DMS53 (cell line): ENCODE measurements around the gene FREY1.
A peak's percentile ranks its signal among the peaks of the same experiment; 100 is the strongest.

Experiments used
- DNase-seq: peaks from one replicate; lab custom pipeline; 2025; lab: John Stamatoyannopoulos, UW

FREY1 gene

DNA sequence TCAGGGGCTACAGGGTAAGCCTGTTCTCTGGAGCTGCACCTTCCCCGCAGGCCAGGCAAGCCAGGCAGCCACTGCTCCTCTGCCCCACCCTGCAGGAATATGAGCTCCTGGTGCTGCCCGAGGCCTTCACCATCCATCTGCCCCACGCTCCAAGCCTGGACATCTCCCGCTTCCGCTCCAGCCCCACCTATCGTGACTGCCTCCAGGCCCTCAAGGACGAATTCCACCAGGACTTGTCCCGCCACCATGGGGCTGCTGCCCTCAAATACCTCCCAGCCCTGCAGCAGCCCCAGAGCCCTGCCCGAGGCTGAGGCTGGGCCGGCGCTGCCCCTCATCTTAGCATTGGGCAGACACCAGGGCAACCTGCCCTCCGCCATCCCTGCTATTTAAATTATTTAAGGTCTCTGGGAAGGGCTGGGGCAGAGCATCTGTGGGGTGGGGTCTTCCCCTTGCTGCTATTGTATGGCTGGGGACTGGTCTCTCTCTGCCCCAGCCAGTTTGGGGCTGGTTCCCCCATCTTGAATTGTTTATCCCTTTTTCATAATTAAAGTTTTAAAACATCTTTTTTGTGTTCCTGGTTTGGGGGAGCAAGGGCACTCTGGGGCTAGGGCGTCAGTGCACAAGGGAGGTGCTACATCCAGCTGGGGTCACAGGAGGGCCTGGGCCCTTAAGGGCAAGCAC, 21.6 kb upstream of the FREY1 start:
- DNase-seq = peak; percentile 10

DNA sequence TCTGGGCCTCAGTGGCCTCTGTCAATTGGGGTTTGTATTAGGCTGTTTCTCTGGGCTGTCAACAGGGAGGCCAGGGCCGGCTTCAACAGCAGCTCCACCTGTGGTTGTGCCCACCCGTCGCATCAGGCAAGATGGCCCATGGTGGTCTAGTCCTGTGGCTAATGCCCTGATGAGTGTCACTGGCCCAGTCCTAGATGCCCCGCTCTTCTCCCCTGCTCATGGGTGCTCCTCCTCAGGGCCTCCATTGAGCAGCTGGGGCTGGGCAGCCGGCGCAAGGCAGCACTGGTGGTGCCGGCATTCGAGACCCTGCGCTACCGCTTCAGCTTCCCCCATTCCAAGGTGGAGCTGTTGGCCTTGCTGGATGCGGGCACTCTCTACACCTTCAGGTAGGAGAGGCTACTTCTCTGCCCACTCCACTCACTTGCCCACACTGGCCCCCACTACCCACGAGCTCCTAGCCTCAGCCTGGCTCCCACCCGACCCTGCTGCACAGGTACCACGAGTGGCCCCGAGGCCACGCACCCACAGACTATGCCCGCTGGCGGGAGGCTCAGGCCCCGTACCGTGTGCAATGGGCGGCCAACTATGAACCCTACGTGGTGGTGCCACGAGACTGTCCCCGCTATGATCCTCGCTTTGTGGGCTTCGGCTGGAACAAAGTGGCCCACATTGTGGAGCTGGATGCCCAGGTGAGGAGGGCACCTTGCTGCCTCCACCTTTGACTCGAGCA, 20.8 kb upstream of the FREY1 start:
- no peak for DNase-seq

DNA sequence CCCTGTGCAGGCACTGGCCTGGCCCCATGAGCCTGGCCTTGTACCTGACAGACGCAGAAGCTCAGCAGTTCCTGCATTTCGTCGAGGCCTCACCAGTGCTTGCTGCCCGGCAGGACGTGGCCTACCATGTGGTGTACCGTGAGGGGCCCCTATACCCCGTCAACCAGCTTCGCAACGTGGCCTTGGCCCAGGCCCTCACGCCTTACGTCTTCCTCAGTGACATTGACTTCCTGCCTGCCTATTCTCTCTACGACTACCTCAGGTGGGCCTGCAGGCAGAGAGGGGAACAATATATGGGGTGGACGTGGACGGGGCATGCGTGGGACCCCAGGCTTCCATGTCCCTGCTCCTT, 20.2 kb upstream of the FREY1 start:
- DNase-seq = no peak

DNA sequence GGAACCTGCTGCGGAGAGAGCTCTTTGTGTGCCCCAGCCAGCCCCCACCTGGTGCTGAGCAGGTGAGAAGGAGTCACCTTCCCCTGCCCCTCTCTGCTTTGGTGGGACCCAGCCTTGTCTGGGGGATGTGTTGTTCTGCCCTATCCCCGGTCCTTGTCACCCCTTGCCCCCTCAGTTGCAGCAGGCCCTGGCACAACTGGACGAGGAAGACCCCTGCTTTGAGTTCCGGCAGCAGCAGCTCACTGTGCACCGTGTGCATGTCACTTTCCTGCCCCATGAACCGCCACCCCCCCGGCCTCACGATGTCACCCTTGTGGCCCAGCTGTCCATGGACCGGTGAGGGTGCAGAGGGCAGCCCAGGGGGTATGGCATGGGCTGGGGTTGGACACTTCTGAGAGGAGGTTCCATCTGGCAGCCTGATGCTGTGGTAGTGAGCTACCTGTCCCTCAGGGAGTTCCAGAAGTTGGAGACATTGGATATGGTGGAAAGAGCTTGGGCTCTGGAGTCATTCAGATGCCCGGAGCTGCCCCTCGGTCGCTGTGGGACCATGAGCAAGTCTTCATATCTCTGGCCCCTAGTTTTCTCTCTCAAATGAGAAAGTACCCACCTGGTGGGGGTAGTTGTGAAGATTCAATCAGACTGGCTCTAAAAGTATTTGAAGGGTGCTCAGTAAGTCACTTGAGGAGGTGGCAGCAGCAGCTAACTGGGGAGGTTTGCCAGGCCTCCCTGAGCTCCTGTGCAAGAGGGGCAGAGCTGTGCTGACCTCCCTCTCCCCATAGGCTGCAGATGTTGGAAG, 19.7 kb upstream of the FREY1 start:
- no peak for DNase-seq

DNA sequence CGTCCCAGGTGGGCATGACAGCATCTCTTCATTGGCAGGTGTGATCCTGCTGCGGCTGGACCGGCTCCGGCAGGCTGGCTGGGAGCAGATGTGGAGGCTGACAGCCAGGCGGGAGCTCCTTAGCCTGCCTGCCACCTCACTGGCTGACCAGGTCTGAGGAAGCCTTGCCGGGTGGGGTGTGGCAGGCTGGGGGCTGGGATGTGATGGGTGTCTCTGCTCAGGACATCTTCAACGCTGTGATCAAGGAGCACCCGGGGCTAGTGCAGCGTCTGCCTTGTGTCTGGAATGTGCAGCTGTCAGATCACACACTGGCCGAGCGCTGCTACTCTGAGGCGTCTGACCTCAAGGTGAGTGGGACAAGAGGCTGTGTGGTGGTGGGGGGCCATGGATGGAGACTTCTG, 18.9 kb upstream of the FREY1 start:
- DNase-seq = no peak

DNA sequence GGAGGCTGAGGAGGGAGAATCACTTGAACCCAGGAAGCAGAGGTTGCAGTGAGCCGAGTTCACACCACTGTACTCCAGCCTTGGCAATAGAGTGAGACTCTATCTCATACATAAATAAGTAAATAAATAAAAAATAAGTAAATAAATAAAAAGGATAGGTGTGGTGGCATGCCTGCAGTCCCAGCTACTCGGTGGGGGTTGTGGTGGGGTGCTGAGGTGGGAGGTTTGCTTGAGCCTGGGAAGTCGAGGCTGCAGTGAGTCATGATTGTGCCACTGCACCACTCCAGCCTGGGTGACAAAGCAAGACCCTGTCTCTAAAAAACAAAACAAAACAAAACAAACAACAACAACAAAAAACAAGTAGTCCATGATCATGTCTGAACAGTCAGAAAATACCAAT, 18.5 kb upstream of the FREY1 start:
- no peak for DNase-seq

DNA sequence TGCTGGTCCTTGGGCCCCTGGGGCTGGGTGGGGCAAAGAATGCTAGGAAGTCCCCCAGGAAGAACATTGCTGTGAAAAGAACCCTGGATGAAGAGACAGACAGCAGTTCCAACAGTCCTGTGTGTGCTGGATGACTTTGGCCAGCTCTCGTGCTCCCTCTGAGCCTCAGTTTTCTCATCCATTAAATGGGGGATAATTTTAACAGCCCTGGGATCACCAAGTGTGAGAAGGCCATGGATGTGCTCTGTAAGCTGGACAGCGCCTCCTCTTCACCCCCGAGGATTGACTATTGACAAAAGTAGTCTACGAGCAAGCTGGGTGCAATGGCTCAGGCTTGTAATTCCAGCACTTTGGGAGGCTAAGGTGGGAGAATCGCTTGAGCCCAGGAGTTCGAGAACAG, 17.9 kb upstream of the FREY1 start:
- DNase-seq = no peak

DNA sequence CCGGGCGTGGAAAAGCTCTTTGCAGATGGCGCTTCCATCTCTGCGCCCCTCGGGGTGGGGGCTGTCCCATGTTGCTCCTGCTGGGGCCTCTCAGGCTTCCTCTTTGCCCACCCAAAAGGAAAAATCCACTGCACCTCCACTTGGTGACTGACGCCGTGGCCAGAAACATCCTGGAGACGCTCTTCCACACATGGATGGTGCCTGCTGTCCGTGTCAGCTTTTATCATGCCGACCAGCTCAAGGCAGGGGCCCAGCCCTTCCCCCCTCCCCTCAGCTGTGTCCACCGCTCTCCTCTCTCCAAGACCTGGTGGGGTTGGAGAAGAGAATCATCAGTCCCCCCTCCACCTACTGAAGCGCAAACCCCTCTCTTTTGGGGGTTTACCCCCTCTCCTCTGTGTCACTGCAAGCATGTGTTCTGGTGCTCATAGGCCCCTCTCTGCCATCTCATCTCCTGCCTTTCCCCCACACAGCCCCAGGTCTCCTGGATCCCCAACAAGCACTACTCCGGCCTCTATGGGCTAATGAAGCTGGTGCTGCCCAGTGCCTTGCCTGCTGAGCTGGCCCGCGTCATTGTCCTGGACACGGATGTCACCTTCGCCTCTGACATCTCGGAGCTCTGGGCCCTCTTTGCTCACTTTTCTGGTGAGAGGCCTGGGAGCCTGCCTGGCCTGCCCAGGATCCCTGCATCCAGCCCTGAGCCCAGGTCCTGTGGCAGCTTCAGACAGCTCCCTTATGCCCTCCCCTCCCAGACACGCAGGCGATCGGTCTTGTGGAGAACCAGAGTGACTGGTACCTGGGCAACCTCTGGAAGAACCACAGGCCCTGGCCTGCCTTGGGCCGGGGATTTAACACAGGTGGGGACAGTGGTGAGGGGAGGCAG, 17.2 kb upstream of the FREY1 start:
- DNase-seq = no peak

DNA sequence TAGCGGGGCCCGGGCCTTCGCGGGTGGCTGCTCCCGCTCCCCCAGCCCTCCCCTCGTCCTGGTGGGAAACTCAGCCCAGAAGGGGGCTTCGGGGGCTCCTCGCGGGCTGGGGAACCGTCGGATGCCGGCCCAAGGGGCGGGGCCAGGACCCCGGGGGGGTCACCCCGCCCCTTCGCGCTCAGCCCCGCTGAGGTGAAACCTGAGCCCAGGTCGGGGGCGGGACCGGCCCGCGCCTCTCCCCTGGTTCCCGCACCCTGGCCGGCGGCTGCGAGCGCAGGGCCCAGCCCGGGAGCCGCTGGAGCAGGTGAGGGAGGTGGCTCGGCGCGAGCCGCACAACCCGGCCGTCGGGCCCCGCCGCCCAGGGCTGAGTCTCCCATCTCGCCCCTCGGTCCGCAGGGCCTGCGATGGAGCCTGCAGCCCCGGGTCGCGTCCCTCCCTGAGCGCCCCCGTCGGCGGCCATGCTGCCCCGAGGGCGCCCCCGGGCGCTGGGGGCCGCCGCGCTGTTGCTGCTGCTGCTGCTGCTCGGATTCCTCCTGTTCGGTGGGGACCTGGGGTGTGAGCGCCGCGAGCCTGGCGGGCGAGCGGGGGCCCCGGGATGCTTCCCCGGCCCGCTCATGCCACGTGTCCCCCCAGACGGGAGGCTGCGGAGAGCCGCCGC, 15.5 kb upstream of the FREY1 start, which contains the start of gene LARGE2:
TSS of gene LARGE2 (plus strand) at position 232 of the 658 bp plus-strand sequence. CDS start at position 459, 227 bp downstream.
- peak; percentile 90 for DNase-seq

DNA sequence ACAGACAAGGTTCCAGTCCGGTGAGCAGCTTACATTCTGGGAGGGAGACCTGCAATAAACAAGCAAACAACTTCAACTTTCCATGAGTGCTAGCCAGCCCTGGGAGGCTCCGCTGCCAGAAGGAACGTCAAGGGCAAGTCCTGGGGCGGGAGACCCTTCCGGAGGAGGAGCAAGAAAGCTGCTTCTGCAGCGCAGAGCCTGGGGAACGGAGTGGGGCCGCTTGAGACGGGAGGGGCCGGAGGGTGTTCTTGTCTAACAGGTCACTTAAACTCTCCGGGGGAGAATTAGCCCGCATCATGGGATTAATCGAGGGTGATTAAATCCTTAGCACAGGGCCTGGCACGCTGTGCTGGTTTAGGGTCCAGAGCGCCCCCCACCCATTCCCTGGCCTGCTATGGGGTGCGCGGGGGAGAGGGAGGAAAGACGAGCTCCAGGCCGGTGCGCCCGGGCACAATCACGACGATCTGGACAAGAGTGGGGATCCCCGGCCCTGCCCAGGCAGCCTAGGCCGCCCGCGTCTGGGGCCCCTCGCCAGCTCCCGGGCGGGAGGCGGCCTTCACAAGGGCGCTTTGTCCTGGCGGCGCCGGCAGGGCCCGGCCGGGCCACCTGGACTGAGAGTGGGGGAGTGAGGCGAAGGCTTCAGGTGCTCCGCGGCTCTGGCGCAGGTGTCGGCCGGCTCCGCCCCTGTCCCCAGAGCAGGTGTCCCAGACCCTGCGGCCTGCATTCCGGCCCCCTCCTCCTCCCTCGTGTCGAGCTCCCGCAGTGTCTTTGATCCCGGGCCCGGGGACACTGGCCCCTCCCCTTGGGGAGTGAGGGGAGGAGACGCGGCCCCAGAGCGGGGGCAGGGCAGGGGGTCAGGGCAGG, 14.7 kb upstream of the FREY1 start:
- peak; percentile 97 for DNase-seq

DNA sequence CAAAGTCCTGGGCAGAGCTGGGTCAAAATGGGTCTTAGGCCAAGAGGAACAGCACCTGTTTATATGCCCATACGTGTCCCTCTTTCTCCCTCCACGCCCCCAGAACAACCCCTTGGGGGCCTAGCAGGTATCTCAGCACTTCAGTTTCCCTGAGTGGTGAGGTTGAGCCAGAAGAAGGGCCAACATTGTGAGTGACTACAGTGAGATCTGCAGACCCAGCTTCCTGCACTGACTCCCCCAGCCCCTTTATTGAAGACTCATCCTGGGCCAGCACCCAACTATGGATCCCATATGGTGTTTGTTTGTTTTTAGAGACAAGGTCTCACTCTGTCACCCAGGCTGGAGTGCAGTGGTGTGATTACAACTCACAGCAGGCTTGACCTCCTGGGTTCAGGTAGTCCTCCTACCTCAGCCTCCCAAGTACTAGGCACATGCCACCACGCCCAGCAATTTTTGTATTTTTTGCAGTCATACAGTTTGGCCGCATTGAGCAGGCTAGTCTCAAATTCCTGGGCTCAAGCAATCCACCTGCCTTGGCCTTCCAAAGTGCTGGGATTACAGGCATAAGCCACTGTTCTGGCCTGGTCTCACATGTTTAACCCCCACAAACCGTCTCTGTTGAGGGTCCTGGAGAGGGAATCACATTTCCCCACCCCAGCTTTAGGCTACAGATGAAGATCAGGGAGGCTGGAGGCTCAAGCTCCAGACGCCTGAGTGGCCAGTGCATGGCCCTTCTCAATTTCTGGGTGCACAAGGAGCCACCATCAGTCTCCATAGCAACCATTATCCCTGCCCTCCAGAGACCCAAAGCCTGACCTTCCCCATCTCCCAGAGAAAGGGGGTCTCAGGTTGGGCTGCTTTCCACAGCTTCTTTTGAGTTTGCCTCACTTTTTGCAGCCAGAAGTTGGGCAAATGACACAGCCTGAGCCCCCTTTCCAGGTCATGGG, 13.7 kb upstream of the FREY1 start:
- DNase-seq = no peak

DNA sequence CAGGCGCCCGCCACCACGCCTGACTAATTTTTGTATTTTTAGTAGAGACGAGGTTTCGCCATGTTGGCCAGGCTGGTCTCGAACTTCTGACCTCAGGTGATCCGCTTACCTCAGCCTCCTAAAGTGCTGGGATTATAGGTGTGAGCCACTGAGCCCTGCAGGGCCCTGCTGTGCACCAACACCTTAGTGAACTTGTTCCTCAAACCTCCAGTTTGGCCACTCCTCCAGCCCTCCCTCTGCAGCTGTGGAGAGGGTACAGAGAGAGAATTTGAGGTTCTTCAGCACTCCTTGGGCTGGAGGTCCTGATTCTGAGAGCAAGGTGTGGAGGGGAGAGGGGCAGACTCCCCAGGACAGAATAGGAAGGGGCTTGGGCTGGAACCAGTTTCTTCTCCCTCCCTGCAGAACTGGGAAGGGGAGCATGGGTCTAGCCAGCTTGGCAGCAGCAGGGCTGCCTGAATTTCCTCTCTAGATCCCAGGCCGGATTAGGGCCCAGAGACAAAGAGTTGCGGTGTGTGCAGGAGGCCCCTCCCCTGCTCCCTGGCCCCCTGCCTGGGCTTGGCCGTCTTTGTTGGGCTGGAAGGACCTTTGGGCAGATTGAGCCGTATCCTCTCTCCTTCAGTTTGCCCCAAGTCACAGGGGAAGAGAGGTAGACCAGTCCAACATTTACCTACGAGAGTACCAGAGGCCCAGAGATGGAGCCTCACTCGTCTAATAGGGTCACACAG, 12.9 kb upstream of the FREY1 start:
- DNase-seq = no peak

DNA sequence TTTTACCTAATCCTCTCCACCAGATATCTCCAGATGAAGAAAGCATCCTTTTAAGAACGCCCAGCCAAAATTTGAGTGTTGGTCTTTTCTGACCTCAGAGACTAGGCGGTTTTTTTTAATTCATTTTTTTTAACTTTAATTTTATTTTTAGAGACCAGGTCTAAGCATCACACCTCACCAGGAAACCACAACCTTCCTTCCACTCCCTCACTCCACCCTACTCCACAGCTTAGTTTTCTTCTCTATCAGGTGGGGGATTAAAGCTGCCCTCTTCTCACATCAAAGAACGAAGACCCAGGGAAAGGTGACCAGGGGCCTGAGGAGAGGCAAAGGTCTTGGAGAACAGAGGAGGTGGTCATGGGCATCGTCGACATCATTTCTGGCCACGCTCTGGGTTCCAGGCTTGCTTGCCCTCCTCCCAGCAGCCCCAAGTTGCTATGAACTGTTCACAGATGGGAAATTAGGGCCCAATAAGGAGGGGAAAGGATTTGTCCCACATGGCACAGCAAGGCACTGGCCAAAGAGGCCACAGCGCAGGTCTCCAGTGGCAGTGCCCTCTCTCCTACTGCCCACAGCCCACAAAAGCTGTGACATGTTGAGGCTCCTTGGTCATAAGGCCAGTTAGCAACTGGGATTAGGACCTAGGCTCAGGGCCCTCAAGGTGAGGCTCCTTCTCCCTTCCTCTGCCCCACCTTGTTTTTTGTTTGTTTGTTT, 12.0 kb upstream of the FREY1 start:
- no peak for DNase-seq

DNA sequence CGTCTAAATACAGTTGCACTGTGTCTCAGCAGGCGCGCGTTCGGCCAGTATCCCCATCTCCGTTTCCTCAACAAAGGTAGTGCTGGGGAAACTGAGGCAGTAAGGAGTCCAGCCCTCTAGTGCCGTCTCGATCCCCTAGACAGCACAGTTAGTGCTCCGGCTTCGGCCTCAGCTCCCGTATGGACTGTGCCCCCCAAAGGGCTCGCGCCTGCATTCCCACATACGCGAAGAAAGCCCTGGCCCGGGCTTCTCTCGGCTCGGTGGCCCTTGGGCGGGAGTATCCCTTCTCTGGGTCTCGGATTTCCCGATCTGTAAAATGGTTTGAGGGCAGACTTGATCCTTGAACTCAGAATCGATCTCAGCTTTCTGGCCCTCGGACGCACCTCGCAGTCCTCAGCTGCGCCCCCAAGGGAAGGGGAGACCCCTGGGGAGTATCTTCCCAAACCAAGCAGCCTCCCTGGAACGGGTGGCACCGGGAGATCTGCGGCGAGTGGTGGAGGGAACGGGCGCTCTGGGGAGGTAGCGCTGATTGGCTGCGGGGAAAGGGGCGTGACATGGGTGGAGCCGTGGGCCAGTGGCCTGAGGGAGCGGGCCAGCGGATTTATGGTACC, 11.4 kb upstream of the FREY1 start:
- DNase-seq = peak; percentile 86

DNA sequence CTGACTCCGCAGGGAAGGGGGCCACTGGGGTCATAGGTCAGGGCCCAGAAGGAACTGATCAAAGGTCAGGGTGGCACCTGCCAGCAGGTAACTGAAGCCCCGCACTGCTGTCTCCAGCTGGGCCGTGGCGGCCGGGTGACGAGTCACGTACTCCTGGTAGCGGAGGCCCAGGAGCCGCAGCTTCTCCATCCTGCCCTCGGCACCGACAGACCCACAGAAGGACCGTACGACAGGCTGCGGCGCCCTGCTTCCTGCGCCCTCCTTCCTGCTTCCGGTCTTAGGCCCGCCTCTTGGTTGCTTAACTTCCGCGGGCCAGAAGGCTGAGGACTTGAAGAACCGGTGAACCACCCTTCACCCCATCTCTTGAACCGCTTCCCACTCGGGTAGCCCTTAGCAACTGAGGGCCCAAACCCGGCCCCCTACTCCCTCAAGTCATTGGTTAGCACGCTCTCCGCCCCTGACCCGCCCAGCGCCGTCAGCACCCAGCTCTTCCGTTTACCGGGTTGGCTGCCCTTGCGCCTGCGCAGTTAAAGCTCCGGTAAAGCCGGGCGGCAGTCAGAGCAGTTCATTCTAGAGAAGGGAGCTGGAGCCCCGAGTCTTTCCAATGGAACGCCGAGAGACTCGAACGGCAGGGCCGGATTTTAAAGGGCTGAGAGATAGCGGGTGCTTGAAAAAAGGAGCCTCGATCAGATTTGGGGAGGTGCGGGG, 10.7 kb upstream of the FREY1 start, which contains the start of gene PEX16:
TSS of gene PEX16 (minus strand) at position 255 of the 708 bp plus-strand sequence. CDS start at position 189, 66 bp downstream.
- peak; percentile 97 for DNase-seq

DNA sequence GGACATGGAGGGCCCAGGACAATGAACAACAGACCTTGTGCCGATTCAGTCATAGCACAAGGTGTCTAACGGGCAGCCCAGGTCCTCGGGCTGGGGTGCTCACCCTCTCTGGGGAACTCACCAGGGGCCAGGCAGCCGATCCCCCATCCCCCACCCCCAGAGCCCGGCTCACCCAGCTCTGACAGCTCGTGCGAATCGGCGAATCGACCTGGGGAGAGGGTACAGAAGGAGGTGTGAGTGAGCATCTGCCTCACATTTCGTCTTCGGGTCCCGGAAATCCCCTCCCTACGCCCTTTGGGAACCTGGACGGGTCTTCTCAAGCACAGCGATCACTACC, 10.2 kb upstream of the FREY1 start:
- peak; percentile 54 for DNase-seq

DNA sequence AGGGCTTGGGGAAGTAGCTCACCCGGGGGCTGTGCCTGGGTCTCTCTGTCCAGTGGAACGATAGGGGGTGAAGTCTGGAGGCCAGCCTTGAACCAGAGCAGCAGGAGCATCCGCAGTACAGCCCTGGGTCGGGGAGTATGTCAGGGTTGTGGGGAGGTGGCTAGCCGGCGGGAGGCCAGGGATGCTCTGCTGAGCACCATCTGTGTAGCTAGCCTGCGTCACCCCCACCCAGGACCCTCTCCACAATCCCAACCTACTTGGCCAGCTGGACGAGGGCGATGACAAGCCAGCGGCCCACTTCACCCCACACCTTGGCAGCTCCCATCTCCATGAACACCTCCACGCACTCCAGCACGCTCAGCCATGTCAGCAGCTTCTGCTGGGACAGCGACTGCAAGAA, 8.4 kb upstream of the FREY1 start:
- no peak for DNase-seq
